GM12878 (cell line): Measurements from ENCODE around the gene FOXRED2. TPM values are rescaled to one million over a fixed set of nuclear protein-coding genes. Genes with fewer than 3 reads are reported as not detected.
A peak's percentile ranks its signal among the peaks of the same experiment; 100 is the strongest.

Experiments
- ATAC-seq: fragments of 200-7000 bp; cut with Tn5 transposase; 3 replicates; pipeline ENCODE4 v1.9.1; 2020; ENCODE audit warnings: mild to moderate bottlenecking, moderate library complexity
- BruUV-seq: library from RNA; stranded (reverse); fragments of 400-500 nt; replicated peaks from 2 replicates; lab custom pipeline; 2021; lab: Mats Ljungman, UMichigan
- CTCF ChIA-PET: fragments of 300-600 bp; sonication (Branson Sonifier 250); formaldehyde crosslinking; extraction: SDS; loops from one replicate; lab custom pipeline; 2021; ENCODE audit warnings: inconsistent platforms; lab: Yijun Ruan, JAX
- POLR2A ChIA-PET: fragments of 350-600 bp; formaldehyde crosslinking; extraction: SDS; loops from one replicate; lab custom pipeline; 2021; ENCODE audit warnings: inconsistent platforms; lab: Charles Lee
- RAD21 ChIA-PET: fragments of 300-600 bp; sonication (Branson Sonifier 250); formaldehyde crosslinking; loops from one replicate; lab custom pipeline; 2023; ENCODE audit warnings: antibody characterized with exemption; ENCODE audit not compliant: unreplicated experiment; lab: Charles Lee
- SMC1A ChIA-PET: fragments of 300-600 bp; sonication (Branson Sonifier 250); formaldehyde crosslinking; loops from one replicate; lab custom pipeline; 2023; ENCODE audit not compliant: unreplicated experiment, uncharacterized antibody; lab: Charles Lee
- DNase-seq: peaks from one replicate; pipeline ENCODE4 v3.0.0-alpha.2; 2011; ENCODE audit warnings: low read depth, low spot score
- FAIRE-seq: peaks from 3 replicates; lab custom pipeline; 2011; peaks lifted over from hg19 to GRCh38; lab: Jason Lieb, UNC
- H2AFZ ChIP-seq: 2 replicates; pipeline ENCODE4 v1.6.0; 2011; ENCODE audit warnings: low read depth, low read length, control low read depth; ENCODE audit not compliant: control insufficient read depth
- H3K27ac ChIP-seq: 2 replicates; pipeline ENCODE4 v1.5.1; 2011; ENCODE audit warnings: control low read depth; ENCODE audit not compliant: control insufficient read depth, insufficient read depth
- H3K27me3 ChIP-seq, 2 experiments: replicated peaks in 1 of 2; 2 replicates each; pipeline versions ENCODE4 v1.6.0 to v1.6.1; 2011; ENCODE audit warnings: low read length in 1 of 2; ENCODE audit not compliant: control insufficient read depth in 2 of 2, insufficient read depth in 2 of 2
- H3K36me3 ChIP-seq, 2 experiments: 2 replicates each; pipeline ENCODE4 v1.5.1; 2011; ENCODE audit warnings: low read length in 1 of 2; ENCODE audit not compliant: control insufficient read depth in 2 of 2, insufficient read depth in 2 of 2
- H3K4me1 ChIP-seq: 2 replicates; pipeline ENCODE4 v1.6.1; 2011; ENCODE audit warnings: mild to moderate bottlenecking, low read length, moderate library complexity, mixed read lengths; ENCODE audit not compliant: control insufficient read depth, insufficient read depth
- H3K4me2 ChIP-seq: 2 replicates; pipeline ENCODE4 v1.6.0; 2011; ENCODE audit warnings: control low read depth; ENCODE audit not compliant: control insufficient read depth, insufficient read depth
- H3K4me3 ChIP-seq: fragments of 200-600 bp; sonication (generic); 2 replicates; pipeline ENCODE4 v1.5.1; 2016
- H3K79me2 ChIP-seq: 2 replicates; pipeline ENCODE4 v1.6.0; 2011; ENCODE audit warnings: low read length; ENCODE audit not compliant: control insufficient read depth, insufficient read depth
- H3K9ac ChIP-seq: 2 replicates; pipeline ENCODE4 v1.8.0; 2011; ENCODE audit warnings: low read length, control low read depth, mixed read lengths; ENCODE audit not compliant: control insufficient read depth, insufficient read depth
- H3K9me3 ChIP-seq: replicated peaks from 3 replicates; pipeline ENCODE4 v1.5.1; 2011; ENCODE audit warnings: mild to moderate bottlenecking, low read length; ENCODE audit not compliant: control insufficient read depth, insufficient read depth
- H4K20me1 ChIP-seq: 2 replicates; pipeline ENCODE4 v1.6.0; 2011; ENCODE audit not compliant: control insufficient read depth, insufficient read depth
- BHLHE40 ChIP-seq, 2 experiments: fragments of 450-650 bp in 1 of 2; IDR thresholded peaks; 2 replicates each; pipeline ENCODE4 v1.6.1; 2011 to 2017; ENCODE audit warnings: low read depth in 2 of 2, borderline replicate concordance in 1 of 2, improper control_type of control experiment in 1 of 2, low read length in 1 of 2, mild to moderate bottlenecking in 1 of 2
- CBFB ChIP-seq: IDR thresholded peaks from 2 replicates; pipeline ENCODE4 v1.6.1; 2016; ENCODE audit warnings: antibody characterized with exemption, low read depth
- CEBPB ChIP-seq, 2 experiments: fragments of 150-350 bp in 1 of 2; IDR thresholded peaks; 2 replicates each; pipeline ENCODE4 v1.6.1; 2012 to 2014; ENCODE audit warnings: low read depth in 2 of 2, low read length in 2 of 2, borderline replicate concordance in 1 of 2, inconsistent platforms in 1 of 2
- CREM ChIP-seq: IDR thresholded peaks from 2 replicates; pipeline ENCODE4 v1.6.1; 2014; ENCODE audit warnings: antibody characterized with exemption, low read depth
- HDAC2 ChIP-seq: fragments of 200-600 bp; sonication (generic); IDR thresholded peaks from 2 replicates; pipeline ENCODE4 v1.6.1; 2017
- HDAC6 ChIP-seq: fragments of 200-600 bp; sonication (generic); IDR thresholded peaks from one replicate; pipeline ENCODE4 v1.8.0; 2017; ENCODE audit warnings: antibody characterized with exemption; ENCODE audit not compliant: unreplicated experiment
- HSF1 ChIP-seq: fragments of 150-350 bp; IDR thresholded peaks from 2 replicates; pipeline ENCODE4 v1.6.1; 2014; ENCODE audit warnings: mild to moderate bottlenecking, low read depth, low read length
- IKZF2 ChIP-seq, 2 experiments: fragments of 450-650 bp; IDR thresholded peaks; 2 replicates each; pipeline ENCODE4 v1.6.1; 2017; ENCODE audit warnings: mild to moderate bottlenecking in 2 of 2, moderate library complexity in 2 of 2
- IRF5 ChIP-seq: fragments of 450-650 bp; IDR thresholded peaks from 2 replicates; pipeline ENCODE4 v1.6.1; 2017; ENCODE audit warnings: borderline replicate concordance
- MEF2B ChIP-seq: fragments of 450-650 bp; IDR thresholded peaks from 2 replicates; pipeline ENCODE4 v1.6.1; 2018; ENCODE audit warnings: mild to moderate bottlenecking, moderate library complexity; ENCODE audit not compliant: partially characterized antibody, poor library complexity, severe bottlenecking
- NR2F1 ChIP-seq: fragments of 450-650 bp; conservative IDR thresholded peaks from 2 replicates; pipeline ENCODE4 v1.6.1; 2017; ENCODE audit warnings: mild to moderate bottlenecking
- NRF1 ChIP-seq: conservative IDR thresholded peaks from 2 replicates; pipeline ENCODE4 v1.6.1; 2011; ENCODE audit warnings: mild to moderate bottlenecking, low read depth, low read length, improper control_type of control experiment
- POLR2AphosphoS2 ChIP-seq: IDR thresholded peaks from 2 replicates; pipeline ENCODE4 v1.6.1; 2011; ENCODE audit warnings: low read depth, mild to moderate bottlenecking, low read length, improper control_type of control experiment, moderate library complexity
- SMARCA5 ChIP-seq: fragments of 450-650 bp; IDR thresholded peaks from 2 replicates; pipeline ENCODE4 v1.6.1; 2017; ENCODE audit warnings: mild to moderate bottlenecking
- WRNIP1 ChIP-seq: IDR thresholded peaks from 2 replicates; pipeline ENCODE4 v1.6.1; 2011; ENCODE audit warnings: low read depth, low read length, improper control_type of control experiment, borderline replicate concordance
- ZNF207 ChIP-seq: fragments of 450-650 bp; IDR thresholded peaks from 2 replicates; pipeline ENCODE4 v1.6.1; 2014; ENCODE audit warnings: antibody characterized with exemption, mild to moderate bottlenecking, borderline replicate concordance
- ZNF622 ChIP-seq: fragments of 450-650 bp; IDR thresholded peaks from 2 replicates; pipeline ENCODE4 v1.6.1; 2017; ENCODE audit warnings: mild to moderate bottlenecking, inconsistent platforms
- WGBS: methylation state at CpG from one replicate; pipeline ENCODE4 v1.1.6; 2016; ENCODE audit warnings: low lambda C conversion rate; ENCODE audit not compliant: insufficient replicate concordance, insufficient coverage; ENCODE audit errors: missing lambda C conversion rate; 5-methylcytosine and 5-hydroxymethylcytosine counted together
- in situ Hi-C: fragments of 300-500 bp; cut with MboI; formaldehyde crosslinking; loops from 9 replicates; pipeline ENCODE4 v1.14.3; 2018; ENCODE audit warnings: mixed read lengths
- intact Hi-C: fragments of 100-400 bp; cut with micrococcal nuclease; formaldehyde crosslinking; loops from one replicate; pipeline ENCODE4 v1.14.2; 2022; ENCODE audit not compliant: unreplicated experiment
- polyA plus RNA-seq, 11 experiments: library from polyadenylated mRNA; depleted of rRNA in 4 of 11; unstranded in 6 of 11; stranded (reverse) in 5 of 11; fragments of >200 nt; fragmentation: Nextera tagmentation in 4 of 11; fragmentation: Illumina TruSeq in 1 of 11; extraction: Ambion mirVana in 4 of 11; extraction: Trizol in 1 of 11; gene quantifications; 1 replicate in 1 of 11; 2 replicates in 10 of 11; pipeline versions ENCODE4 v1.2.1 to v1.2.3, GENCODE V29; 2011 to 2016; ENCODE audit warnings: inconsistent platforms in 2 of 11, missing spikeins in 2 of 11, low read depth in 1 of 11
- total RNA-seq, 4 experiments: library from RNA; depleted of rRNA in 3 of 4; stranded (reverse); fragments of >200 nt in 3 of 4; fragmentation: Illumina TruSeq in 1 of 4; extraction: Trizol in 1 of 4; gene quantifications; 2 replicates each; pipeline versions ENCODE4 v1.2.1 to v1.2.3, GENCODE V29; 2013 to 2021
- TF ChIP-seq, protein P1 (sequence below): IDR thresholded peaks from 2 replicates; pipeline ENCODE4 v1.6.1; 2011; ENCODE audit warnings: low read depth, mild to moderate bottlenecking, low read length, moderate library complexity, borderline replicate concordance; ENCODE audit errors: extremely low read depth
- TF ChIP-seq, protein P2 (sequence below): fragments of 450-650 bp; formaldehyde crosslinking; IDR thresholded peaks from 2 replicates; pipeline ENCODE4 v1.4.0; 2022; ENCODE audit warnings: mild to moderate bottlenecking, moderate library complexity

The FOXRED2 gene
- total and polyA plus RNA-seq, 10 of the 15 experiments (the other 5 are each of a cell fraction or from before 2014, with no cell fraction given): 1.8 to 28.8 (median 7.6) TPM

DNA sequence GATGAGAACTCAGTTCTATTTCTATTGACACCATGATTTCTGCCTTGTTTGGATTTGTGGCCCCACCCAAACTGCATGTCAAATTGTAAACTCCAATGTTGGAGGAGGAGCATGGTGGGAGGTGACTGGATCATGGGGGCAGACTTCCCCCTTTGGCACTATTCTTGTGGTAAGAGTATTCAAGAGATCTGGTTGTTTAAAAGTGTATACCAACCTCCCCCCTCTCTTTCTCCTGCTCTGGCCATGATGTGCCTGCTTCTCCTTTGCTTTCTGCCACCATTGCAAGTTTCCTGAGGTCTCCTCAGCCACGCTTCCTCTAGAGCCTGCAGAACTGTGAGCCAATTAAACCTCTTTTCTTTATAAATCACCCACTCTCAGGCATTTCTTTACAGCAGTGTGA is 7.9 kb upstream of the FOXRED2 start:
- no peaks in the 10 kb centered on the region for H3K4me1 ChIP-seq
- intact Hi-C loops (no loop called here), in situ Hi-C loops (loop anchor here (25.0 kb wide), 1 partner anchor 1102 kb away; the partner anchor contains the start of gene MCM5)
- peaks cover 55 to 59% of the 10 kb centered on the region in 2 experiments for H3K36me3 ChIP-seq
- FAIRE-seq (no peak), ATAC-seq (no peak), DNase-seq (no peak)
- H3K4me3 ChIP-seq: no peak overlapping the region
- WGBS: 94% methylated on average over 1 of the region's 1 CpG
- ChIA-PET POLR2A (no interaction called here), CTCF (no interaction called here), SMC1A (no interaction called here), RAD21 (no interaction called here)
- H3K9ac ChIP-seq: no peak overlapping the region
- H4K20me1 ChIP-seq: no peaks in the 10 kb centered on the region; the same call in 1 of the 2 replicates
- no peak for TF ChIP-seq MEF2B
- TF ChIP-seq HSF1: no peak
- TF ChIP-seq SMARCA5: no peak
- TF ChIP-seq ZNF622: no peak
- TF ChIP-seq, protein P1, sequence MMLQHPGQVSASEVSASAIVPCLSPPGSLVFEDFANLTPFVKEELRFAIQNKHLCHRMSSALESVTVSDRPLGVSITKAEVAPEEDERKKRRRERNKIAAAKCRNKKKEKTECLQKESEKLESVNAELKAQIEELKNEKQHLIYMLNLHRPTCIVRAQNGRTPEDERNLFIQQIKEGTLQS: no peak
- TF ChIP-seq CEBPB (IDR thresholded peaks at IDR 0.05; ENCODE audit: borderline replicate concordance in 1 of 2, low read depth in 2 of 2, low read length in 2 of 2): no peak
- TF ChIP-seq, protein P2, sequence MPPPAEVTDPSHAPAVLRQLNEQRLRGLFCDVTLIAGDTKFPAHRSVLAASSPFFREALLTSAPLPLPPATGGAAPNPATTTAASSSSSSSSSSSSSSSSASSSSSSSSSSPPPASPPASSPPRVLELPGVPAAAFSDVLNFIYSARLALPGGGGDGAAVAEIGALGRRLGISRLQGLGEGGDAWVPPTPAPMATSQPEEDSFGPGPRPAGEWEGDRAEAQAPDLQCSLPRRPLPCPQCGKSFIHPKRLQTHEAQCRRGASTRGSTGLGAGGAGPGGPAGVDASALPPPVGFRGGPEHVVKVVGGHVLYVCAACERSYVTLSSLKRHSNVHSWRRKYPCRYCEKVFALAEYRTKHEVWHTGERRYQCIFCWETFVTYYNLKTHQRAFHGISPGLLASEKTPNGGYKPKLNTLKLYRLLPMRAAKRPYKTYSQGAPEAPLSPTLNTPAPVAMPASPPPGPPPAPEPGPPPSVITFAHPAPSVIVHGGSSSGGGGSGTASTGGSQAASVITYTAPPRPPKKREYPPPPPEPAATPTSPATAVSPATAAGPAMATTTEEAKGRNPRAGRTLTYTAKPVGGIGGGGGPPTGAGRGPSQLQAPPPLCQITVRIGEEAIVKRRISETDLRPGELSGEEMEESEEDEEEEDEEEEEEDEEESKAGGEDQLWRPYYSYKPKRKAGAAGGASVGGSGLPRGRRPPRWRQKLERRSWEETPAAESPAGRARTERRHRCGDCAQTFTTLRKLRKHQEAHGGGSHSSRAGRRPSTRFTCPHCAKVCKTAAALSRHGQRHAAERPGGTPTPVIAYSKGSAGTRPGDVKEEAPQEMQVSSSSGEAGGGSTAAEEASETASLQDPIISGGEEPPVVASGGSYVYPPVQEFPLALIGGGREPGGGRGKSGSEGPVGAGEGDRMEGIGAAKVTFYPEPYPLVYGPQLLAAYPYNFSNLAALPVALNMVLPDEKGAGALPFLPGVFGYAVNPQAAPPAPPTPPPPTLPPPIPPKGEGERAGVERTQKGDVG (CRISPR knock-in tag): no peak
- TF ChIP-seq NR2F1: no peak
- no peak for TF ChIP-seq HDAC2
- TF ChIP-seq CBFB: no peak
- no peak for TF ChIP-seq BHLHE40 (IDR thresholded peaks at IDR 0.05; ENCODE audit: borderline replicate concordance in 1 of 2, low read depth in 2 of 2, low read length in 1 of 2)
- TF ChIP-seq ZNF207: no peak
- TF ChIP-seq POLR2AphosphoS2: no peak
- no peak for TF ChIP-seq IKZF2 (IDR thresholded peaks at IDR 0.05)
- no peak for TF ChIP-seq IRF5
- no peak for TF ChIP-seq NRF1
- TF ChIP-seq CREM: no peak
- no peak for TF ChIP-seq WRNIP1
- no peak for TF ChIP-seq HDAC6
- H3K79me2 ChIP-seq: no peaks in the 10 kb centered on the region
- H3K9me3 ChIP-seq: no peaks in the 10 kb centered on the region
- H3K4me2 ChIP-seq: no peak overlapping the region
- H2AFZ ChIP-seq: no peak overlapping the region
- H3K27ac ChIP-seq: no peak overlapping the region
- H3K27me3 ChIP-seq: no peaks in the 10 kb centered on the region
- BruUV-seq: TSS peak; percentile 16
